ENCODE measurements around the gene DDX42.

DNA sequence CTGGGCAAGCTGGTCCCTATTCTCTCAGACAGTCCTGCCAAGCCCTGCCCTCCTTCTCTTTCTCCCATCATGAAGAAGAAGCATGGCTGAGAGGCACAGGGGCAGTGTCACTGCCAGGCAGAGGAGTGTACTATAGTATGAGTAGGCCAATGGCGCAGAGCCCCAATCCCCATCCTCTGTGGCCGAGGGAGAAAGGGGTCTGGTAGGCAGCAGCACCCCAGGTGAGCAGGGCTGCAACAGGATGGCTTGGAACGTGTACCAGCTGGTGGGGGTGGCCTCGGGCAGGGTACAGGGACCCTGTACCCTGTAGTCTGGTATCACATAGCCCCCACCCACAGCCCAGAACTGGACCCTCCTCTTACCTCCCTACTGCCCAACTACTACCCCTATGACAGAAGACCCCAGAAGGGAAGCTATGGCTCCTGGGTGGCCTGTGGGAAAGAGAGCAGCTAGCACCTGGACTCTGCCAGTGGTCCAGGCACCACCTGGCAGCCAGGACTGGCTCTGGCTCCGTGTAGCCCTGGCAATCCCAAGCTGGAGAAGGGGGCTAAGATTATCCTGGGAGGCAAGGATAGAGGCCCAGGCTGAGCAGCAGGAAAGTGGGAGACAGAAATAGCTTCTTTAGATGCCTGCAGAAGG lies 64.1 kb downstream of the DDX42 start:
- TF ChIP-seq, protein P1, sequence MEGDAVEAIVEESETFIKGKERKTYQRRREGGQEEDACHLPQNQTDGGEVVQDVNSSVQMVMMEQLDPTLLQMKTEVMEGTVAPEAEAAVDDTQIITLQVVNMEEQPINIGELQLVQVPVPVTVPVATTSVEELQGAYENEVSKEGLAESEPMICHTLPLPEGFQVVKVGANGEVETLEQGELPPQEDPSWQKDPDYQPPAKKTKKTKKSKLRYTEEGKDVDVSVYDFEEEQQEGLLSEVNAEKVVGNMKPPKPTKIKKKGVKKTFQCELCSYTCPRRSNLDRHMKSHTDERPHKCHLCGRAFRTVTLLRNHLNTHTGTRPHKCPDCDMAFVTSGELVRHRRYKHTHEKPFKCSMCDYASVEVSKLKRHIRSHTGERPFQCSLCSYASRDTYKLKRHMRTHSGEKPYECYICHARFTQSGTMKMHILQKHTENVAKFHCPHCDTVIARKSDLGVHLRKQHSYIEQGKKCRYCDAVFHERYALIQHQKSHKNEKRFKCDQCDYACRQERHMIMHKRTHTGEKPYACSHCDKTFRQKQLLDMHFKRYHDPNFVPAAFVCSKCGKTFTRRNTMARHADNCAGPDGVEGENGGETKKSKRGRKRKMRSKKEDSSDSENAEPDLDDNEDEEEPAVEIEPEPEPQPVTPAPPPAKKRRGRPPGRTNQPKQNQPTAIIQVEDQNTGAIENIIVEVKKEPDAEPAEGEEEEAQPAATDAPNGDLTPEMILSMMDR (IDR thresholded peaks at IDR 0.05; ENCODE audit: poor library complexity), result no peak
- TF ChIP-seq EZH2phosphoT487 (IDR thresholded peaks at IDR 0.05; ENCODE audit: low read depth, severe bottlenecking, unreplicated experiment), result no peak

Data from hepatocyte (in vitro differentiated cells).